Heart right ventricle (tissue), 16 donors: ENCODE measurements around the gene COMMD7. TPM values are rescaled to one million over a fixed set of nuclear protein-coding genes. Genes with fewer than 3 reads are reported as not detected.

Source experiments
- ATAC-seq, 8 donors: fragments of 200-7000 bp; cut with Tn5 transposase; one replicate each; pipeline ENCODE4 v1.9.1; 2020; ENCODE audit warnings: mild to moderate bottlenecking in 8 of 8, moderate library complexity in 8 of 8, moderate number of reproducible peaks in 1 of 8
- DNase-seq, 2 donors: peaks; one replicate each; pipeline ENCODE4 v3.0.0-alpha.2; 2020
- H3K27ac ChIP-seq, 10 donors: fragments of 200-600 bp; sonication (generic) in 2 of 10; one replicate each; pipeline versions ENCODE4 v1.5.0 to v1.8.0; 2020 to 2022; ENCODE audit warnings: mild to moderate bottlenecking in 3 of 10
- H3K27me3 ChIP-seq, 7 donors: fragments of 200-600 bp; one replicate each; pipeline ENCODE4 v1.8.0; 2021 to 2022; ENCODE audit warnings: mild to moderate bottlenecking in 2 of 7
- H3K36me3 ChIP-seq, 9 donors: fragments of 200-600 bp; sonication (generic) in 1 of 9; one replicate each; pipeline versions ENCODE4 v1.5.0 to v1.8.0; 2020 to 2022; ENCODE audit warnings: mild to moderate bottlenecking in 2 of 9
- H3K4me1 ChIP-seq, 9 donors: fragments of 200-600 bp; sonication (generic) in 1 of 9; one replicate each; pipeline versions ENCODE4 v1.5.0 to v1.8.0; 2020 to 2022; ENCODE audit warnings: mild to moderate bottlenecking in 4 of 9
- H3K4me3 ChIP-seq, 10 donors: fragments of 200-600 bp; sonication (generic) in 2 of 10; one replicate each; pipeline versions ENCODE4 v1.5.0 to v1.8.0; 2020 to 2022; ENCODE audit warnings: mild to moderate bottlenecking in 7 of 10, moderate library complexity in 2 of 10
- H3K9me3 ChIP-seq, 11 donors: fragments of 200-600 bp in 10 of 11; sonication (generic) in 2 of 11; one replicate each; pipeline versions ENCODE4 v1.5.0 to v1.8.0; 2013 to 2022; ENCODE audit warnings: mild to moderate bottlenecking in 2 of 11, control low read depth in 1 of 11, moderate library complexity in 1 of 11
- CTCF ChIP-seq, 9 donors: fragments of 200-600 bp; sonication (generic) in 2 of 9; IDR thresholded peaks; one replicate each; pipeline versions ENCODE4 v1.5.0 to v1.8.0; 2021 to 2022; ENCODE audit warnings: antibody characterized with exemption in 9 of 9, mild to moderate bottlenecking in 5 of 9, moderate library complexity in 1 of 9
- WGBS, 2 donors: extraction: QIAGEN DNeasy Blood & Tissue Kit; methylation state at CpG; one replicate each; pipeline ENCODE4 v1.1.7; 2013; ENCODE audit warnings: inconsistent platforms in 1 of 2; 5-methylcytosine and 5-hydroxymethylcytosine counted together
- intact Hi-C, 10 donors: fragments of 100-400 bp; cut with DNase I; formaldehyde crosslinking; loops; one replicate each; pipeline versions ENCODE4 v1.11.1 to v1.14.2; 2022
- polyA plus RNA-seq, 2 donors: library from polyadenylated mRNA; stranded (reverse); fragments of 200-250 nt; gene quantifications; one replicate each; pipeline ENCODE4 v1.2.3, GENCODE V29; 2013
- total RNA-seq, 10 donors: library from RNA; stranded (reverse); fragmentation: NEBNext Ultra II Directional in 3 of 10; extraction: Animal tissue kit (Norgen Biotek cat#: 25700) in 3 of 10; gene quantifications; one replicate each; pipeline versions ENCODE4 v1.2.1 to v1.2.4, GENCODE V29; 2021 to 2023
- donor health status: Arrhythmogenic right ventricular cardiomyopathy.
- donor health status: ischemic (EF 13 %, LVEDD 7.1; RV severe dilation, severe dysfunction).
- donor health status: healthy with polysubstance abuse.
- donor health status: DM: no; HTN: yes; CAD: no.
- donor health status: DM: no; HTN: no; CAD: no.
- donor health status: ischemic (EF 25% LVEDD 6.9; RV normal size, moderate dysfunction).
- donor health status: ischemic (EF 25% LVEDD 5.7; RV mildly dilated, moderate dysfunction).
- donor health status: healthy.
- donor health status: DM: yes; HTN: yes; CAD: no.
- donor health status: Ischemic cardiomyopathy.
- donor health status: ischemic (EF 35%, LVEDD 5.7; RV mildly dilated, moderate dysfunction).
- donor health status: nonischemic (EF 11% LVEDD 7.7; RV severe dilation, severe dysfunction).
- donor health status: DM: yes; HTN: yes; CAD: no.
- donor health status: PGD.
- donor health status: ischemic (EF 29% LVEDD 5.4; RV normal size, mild dysfunction).
- donor health status: nonischemic (EF 23%, LVEDD 6.1; RV moderate dilation, normal function).

The COMMD7 gene
- total and polyA plus RNA-seq, 12 donors = 35.7 to 54.6 (median 42.5) TPM

GRCh38 chr20:32764005-32764960 lies 21.0 kb upstream of the COMMD7 start:
- no peak for TF ChIP-seq CTCF (IDR thresholded peaks at IDR 0.05)
- ATAC-seq = no peak
- Histone ChIP-seq H3K36me3 (no peaks in the 10 kb centered on the region), H3K4me3 (no peak overlapping the region), H3K9me3 (no peaks in the 10 kb centered on the region), H3K4me1 (peaks cover 5 to 26% (median 20%) of the 10 kb centered on the region in 9 donors), H3K27ac (peak overlapping the region in 1 of 10 donors; percentile 21), H3K27me3 (peaks cover 0 to 10% (median 0%) of the 10 kb centered on the region in 7 donors)
- no peak for DNase-seq
- whole genome bisulfite sequencing, 2 donors = 55 to 68% methylated on average over 16 to 17 of the region's 17 CpGs
- intact Hi-C loops = loop anchor here in 4 of 10 donors (5.0 kb wide), 3 partner anchors 82 to 92 kb away; partner anchors contain the start of gene C20orf203 (in 1 of the 4)

GRCh38 chr20:32763202-32764004 lies 20.1 kb upstream of the COMMD7 start:
- H3K27ac ChIP-seq = peak overlapping the region in 3 of 10 donors; percentile 36 to 69 (median 50)
- peaks cover 5 to 26% (median 20%) of the 10 kb centered on the region in 9 donors for H3K4me1 ChIP-seq
- no peaks in the 10 kb centered on the region for H3K36me3 ChIP-seq
- H3K27me3 ChIP-seq = peaks cover 0 to 10% (median 0%) of the 10 kb centered on the region in 7 donors
- peak in 3 of 8 donors; percentile 29 to 49 (median 33) for ATAC-seq
- DNase-seq = peak in 1 of 2 donors; percentile 14
- WGBS, 2 donors = 24% methylated on average over 36 to 40 of the region's 40 CpGs
- intact Hi-C loops = loop anchor here in 4 of 10 donors (5.0 kb wide), 3 partner anchors 81 to 91 kb away; partner anchors contain the start of gene C20orf203 (in 1 of the 4)
- no peak for TF ChIP-seq CTCF (IDR thresholded peaks at IDR 0.05)
- H3K4me3 ChIP-seq = peak overlapping the region; percentile 56 to 99 (median 81)
- H3K9me3 ChIP-seq = no peaks in the 10 kb centered on the region

- peak in 6 of 8 donors; percentile 3 to 35 (median 23) for ATAC-seq
- no peak for TF ChIP-seq CTCF (IDR thresholded peaks at IDR 0.05)
- Histone ChIP-seq H3K9me3 (no peaks in the 10 kb centered on the region), H3K27ac (peak overlapping the region in 5 of 10 donors; percentile 23 to 69 (median 36)), H3K36me3 (no peaks in the 10 kb centered on the region), H3K4me3 (peak overlapping the region; percentile 56 to 99 (median 81)), H3K27me3 (peaks cover 0 to 10% (median 0%) of the 10 kb centered on the region in 7 donors), H3K4me1 (peaks cover 5 to 26% (median 20%) of the 10 kb centered on the region in 9 donors)
- intact Hi-C loops = loop anchor here in 4 of 10 donors (5.0 kb wide), 3 partner anchors 80 to 90 kb away; partner anchors contain the start of gene C20orf203 (in 1 of the 4)
- 2% methylated on average over 30 of the region's 30 CpGs for WGBS, 2 donors
- no peak for DNase-seq
These were observed 19.5 kb upstream of the COMMD7 start for GRCh38 chr20:32762754-32763201.
